H9 (cell line): ENCODE measurements around the gene MYLK4. TPM values are rescaled to one million over a fixed set of nuclear protein-coding genes. Genes with fewer than 3 reads are reported as not detected.

ENCODE experiments used
- DNase-seq: peaks from one replicate; pipeline ENCODE4 v3.0.0-alpha.2; 2017
- H2AFZ ChIP-seq: one replicate; pipeline ENCODE4 v1.6.1; 2013; ENCODE audit warnings: mild to moderate bottlenecking, low read length, control low read depth, moderate library complexity
- H2AK5ac ChIP-seq: 2 replicates; pipeline ENCODE4 v1.6.1; 2013; ENCODE audit warnings: low read length, control low read depth, mixed read lengths; ENCODE audit not compliant: insufficient read length
- H2BK120ac ChIP-seq: one replicate; pipeline ENCODE4 v1.6.1; 2013; ENCODE audit warnings: low read depth, mild to moderate bottlenecking, low read length, control low read depth, inconsistent platforms; ENCODE audit not compliant: poor library complexity, severe bottlenecking
- H2BK12ac ChIP-seq: 2 replicates; pipeline ENCODE4 v1.6.1; 2013; ENCODE audit warnings: low read length, control low read depth, mixed read lengths, low read depth; ENCODE audit not compliant: insufficient read length
- H2BK15ac ChIP-seq: 2 replicates; pipeline ENCODE4 v1.6.1; 2013; ENCODE audit warnings: low read depth, low read length, control low read depth
- H2BK20ac ChIP-seq: one replicate; pipeline ENCODE4 v1.6.1; 2013; ENCODE audit warnings: low read depth, mild to moderate bottlenecking, low read length, control low read depth, inconsistent platforms; ENCODE audit not compliant: poor library complexity, severe bottlenecking
- H2BK5ac ChIP-seq: 2 replicates; pipeline ENCODE4 v1.6.1; 2013; ENCODE audit warnings: low read length, control low read depth, mixed read lengths; ENCODE audit not compliant: insufficient read length
- H3K14ac ChIP-seq: 2 replicates; pipeline ENCODE4 v1.6.1; 2013; ENCODE audit warnings: low read length, control low read depth; ENCODE audit not compliant: insufficient read depth
- H3K18ac ChIP-seq: 2 replicates; pipeline ENCODE4 v1.6.1; 2013; ENCODE audit warnings: low read depth, mild to moderate bottlenecking, mixed read lengths, low read length, control low read depth; ENCODE audit not compliant: insufficient read length
- H3K23ac ChIP-seq: 2 replicates; pipeline ENCODE4 v1.6.1; 2013; ENCODE audit warnings: low read length, control low read depth, mixed read lengths, low read depth; ENCODE audit not compliant: insufficient read length
- H3K23me2 ChIP-seq: 2 replicates; pipeline ENCODE4 v1.6.1; 2013; ENCODE audit warnings: low read depth, mild to moderate bottlenecking, mixed read lengths, low read length, control low read depth; ENCODE audit not compliant: insufficient read length, poor library complexity, severe bottlenecking
- H3K27ac ChIP-seq: 2 replicates; pipeline ENCODE4 v1.5.1; 2013; ENCODE audit warnings: low read length, control low read depth, mixed read lengths, low read depth; ENCODE audit not compliant: insufficient read length
- H3K27me3 ChIP-seq: 2 replicates; pipeline ENCODE4 v1.6.1; 2013; ENCODE audit warnings: low read length, control low read depth, inconsistent platforms; ENCODE audit not compliant: insufficient read depth
- H3K4ac ChIP-seq: 2 replicates; pipeline ENCODE4 v1.6.1; 2013; ENCODE audit warnings: low read depth, mild to moderate bottlenecking, control low read depth, inconsistent platforms, low read length, moderate library complexity
- H3K4me1 ChIP-seq: 2 replicates; pipeline ENCODE4 v1.6.1; 2013; ENCODE audit warnings: low read length, control low read depth, inconsistent platforms; ENCODE audit not compliant: insufficient read depth
- H3K4me2 ChIP-seq: 2 replicates; pipeline ENCODE4 v1.6.1; 2013; ENCODE audit warnings: low read length, control low read depth, mixed read lengths; ENCODE audit not compliant: insufficient read length, insufficient read depth
- H3K56ac ChIP-seq: 2 replicates; pipeline ENCODE4 v1.6.1; 2013; ENCODE audit warnings: low read depth, mild to moderate bottlenecking, mixed read lengths, low read length, control low read depth; ENCODE audit not compliant: insufficient read length
- H3K79me1 ChIP-seq: 2 replicates; pipeline ENCODE4 v1.6.1; 2013; ENCODE audit warnings: low read depth, mild to moderate bottlenecking, moderate library complexity, low read length, control low read depth, inconsistent platforms; ENCODE audit not compliant: insufficient read depth, poor library complexity, severe bottlenecking
- H3K79me2 ChIP-seq: 2 replicates; pipeline ENCODE4 v1.6.1; 2013; ENCODE audit warnings: low read length, control low read depth, inconsistent platforms; ENCODE audit not compliant: insufficient read depth
- H3K9ac ChIP-seq: 2 replicates; pipeline ENCODE4 v1.6.1; 2013; ENCODE audit warnings: low read length, control low read depth, mixed read lengths; ENCODE audit not compliant: insufficient read length; ENCODE audit errors: extremely low read depth
- H3K9me3 ChIP-seq: one replicate; pipeline ENCODE4 v1.6.1; 2013; ENCODE audit warnings: low read depth, low read length, inconsistent platforms; ENCODE audit not compliant: control insufficient read depth
- H3T11ph ChIP-seq: one replicate; pipeline ENCODE4 v1.6.1; 2013; ENCODE audit warnings: mild to moderate bottlenecking, low read length, control low read depth, inconsistent platforms
- H4K20me1 ChIP-seq: one replicate; pipeline ENCODE4 v1.6.1; 2013; ENCODE audit not compliant: control insufficient read depth, insufficient read length, insufficient read depth
- H4K5ac ChIP-seq: 2 replicates; pipeline ENCODE4 v1.6.1; 2013; ENCODE audit warnings: low read depth, mild to moderate bottlenecking, mixed read lengths, low read length, control low read depth; ENCODE audit not compliant: insufficient read length
- H4K8ac ChIP-seq: replicated peaks from 2 replicates; pipeline ENCODE4 v1.6.1; 2013; ENCODE audit warnings: low read length, control low read depth, mixed read lengths, low read depth; ENCODE audit not compliant: insufficient read length
- H4K91ac ChIP-seq: 2 replicates; pipeline ENCODE4 v1.6.1; 2013; ENCODE audit warnings: low read depth, mild to moderate bottlenecking, moderate library complexity, mixed read lengths, low read length, control low read depth; ENCODE audit not compliant: insufficient read length
- H3K27ac Mint-ChIP-seq, 3 experiments: 2 replicates in 2 of 3; 3 replicates in 1 of 3; pipeline ENCODE4 v1.8.0; 2020 to 2021; ENCODE audit warnings: mixed read lengths in 3 of 3, mild to moderate bottlenecking in 1 of 3, moderate library complexity in 1 of 3
- H3K27me3 Mint-ChIP-seq: 2 replicates; pipeline ENCODE4 v1.8.0; 2021; ENCODE audit warnings: low read depth, mild to moderate bottlenecking, moderate library complexity, mixed read lengths
- H3K36me3 Mint-ChIP-seq, 3 experiments: 2 replicates in 2 of 3; 3 replicates in 1 of 3; pipeline ENCODE4 v1.8.0; 2020 to 2021; ENCODE audit warnings: low read depth in 3 of 3, mixed read lengths in 3 of 3; ENCODE audit not compliant: insufficient read depth in 1 of 3
- H3K4me1 Mint-ChIP-seq, 2 experiments: 2 replicates each; pipeline ENCODE4 v1.8.0; 2020; ENCODE audit warnings: mixed read lengths in 2 of 2
- H3K4me3 Mint-ChIP-seq, 2 experiments: 2 replicates in 1 of 2; 3 replicates in 1 of 2; pipeline ENCODE4 v1.8.0; 2020 to 2021; ENCODE audit warnings: mild to moderate bottlenecking in 2 of 2, mixed read lengths in 2 of 2, moderate library complexity in 1 of 2
- H3K9me3 Mint-ChIP-seq, 2 experiments: 2 replicates in 1 of 2; 3 replicates in 1 of 2; pipeline ENCODE4 v1.8.0; 2020; ENCODE audit warnings: mild to moderate bottlenecking in 2 of 2, mixed read lengths in 2 of 2, moderate library complexity in 1 of 2
- CTCF ChIP-seq: fragments of 200-600 bp; sonication (generic); conservative IDR thresholded peaks from 3 replicates; pipeline ENCODE4 v1.8.0; 2021; ENCODE audit warnings: antibody characterized with exemption, mild to moderate bottlenecking
- WGBS: extraction: QIAGEN DNeasy Blood & Tissue Kit; methylation state at CpG from one replicate; pipeline ENCODE4 v1.1.7; 2013; ENCODE audit warnings: missing lambda C conversion rate, low lambda C conversion rate, mixed read lengths; ENCODE audit not compliant: insufficient read length; ENCODE audit errors: extremely low coverage; 5-methylcytosine and 5-hydroxymethylcytosine counted together
- total RNA-seq: library from RNA; stranded (reverse); gene quantifications from 2 replicates; pipeline ENCODE4 v1.2.1, GENCODE V29; 2021

The MYLK4 gene
- total RNA-seq, 1 experiment from 2014 or later: 0.28 TPM

- TF ChIP-seq CTCF: no peak
- H4K8ac ChIP-seq: no peak overlapping the region
- no peak overlapping the region for H3K9ac ChIP-seq
- Mint-ChIP-seq H3K9me3 (peaks cover 10 to 18% of the 10 kb centered on the region in 2 experiments; a peak in 4 of 5 replicates), H3K4me3 (no peak overlapping the region), H3K36me3 (peaks cover 2 to 13% (median 6%) of the 10 kb centered on the region in 3 experiments; a peak in 6 of 7 replicates), H3K4me1 (peaks cover 4 to 7% of the 10 kb centered on the region in 2 experiments), H3K27me3 (no peaks in the 10 kb centered on the region; the same call in 1 of the 2 replicates), H3K27ac (no peak overlapping the region)
- no peaks in the 10 kb centered on the region for H3K79me2 ChIP-seq
- no peak overlapping the region for H2BK5ac ChIP-seq
- no CpG with 5 or more reads among the region's 2 CpGs for WGBS
- no peak overlapping the region for H3K23ac ChIP-seq
- no peaks in the 10 kb centered on the region for H3K9me3 ChIP-seq
- no peak overlapping the region for H4K91ac ChIP-seq
- H4K20me1 ChIP-seq: no peaks in the 10 kb centered on the region
- H3K4ac ChIP-seq: no peak overlapping the region
- no peak overlapping the region for H3K14ac ChIP-seq
- H3K4me1 ChIP-seq: no peaks in the 10 kb centered on the region
- H3K56ac ChIP-seq: no peak overlapping the region
- H3K4me2 ChIP-seq: no peak overlapping the region
- no peak overlapping the region for H2BK12ac ChIP-seq
- no peak overlapping the region for H2BK120ac ChIP-seq
- no peak for DNase-seq
- H2BK20ac ChIP-seq: no peak overlapping the region
- H2BK15ac ChIP-seq: no peak overlapping the region
- H3K27me3 ChIP-seq: no peaks in the 10 kb centered on the region
- no peak overlapping the region for H3K18ac ChIP-seq
- H2AK5ac ChIP-seq: no peak overlapping the region
- H3K27ac ChIP-seq: no peak overlapping the region
- no peaks in the 10 kb centered on the region for H3K23me2 ChIP-seq
- H3T11ph ChIP-seq: no peak overlapping the region
- H3K79me1 ChIP-seq: no peaks in the 10 kb centered on the region
- no peak overlapping the region for H4K5ac ChIP-seq
- no peak overlapping the region for H2AFZ ChIP-seq
Measured at GRCh38 chr6:2719093-2719455, 31.6 kb downstream of the MYLK4 start.
